Measurements from ENCODE around the gene ASTN2. TPM values are rescaled to one million over a fixed set of nuclear protein-coding genes. Genes with fewer than 3 reads are reported as not detected.

The ASTN2 gene
- total and polyA plus RNA-seq, 2 donors (not counting 3 experiments of a cell fraction or from before 2014, with no cell fraction given): 1.0 to 1.9 TPM

- Histone ChIP-seq H3K4me1 (ENCODE audit: control insufficient read depth, extremely low read depth, insufficient read depth, low read length) (no peaks in the 10 kb centered on the region), H3K4me3 (replicated peaks in 1 of 3; ENCODE audit: insufficient read depth in 1 of 3, low read depth in 1 of 3, low read length in 3 of 3) (no peak overlapping the region), H3K79me2 (ENCODE audit: control insufficient read depth, insufficient read depth, low read length) (no peaks in the 10 kb centered on the region), H3K4me2 (ENCODE audit: insufficient read depth, low read length) (no peak overlapping the region), H3K9ac (replicated peaks; ENCODE audit: extremely low read depth, insufficient read depth, low read length) (no peak overlapping the region), H3K27ac (ENCODE audit: insufficient read depth, low read depth, low read length) (no peak overlapping the region), H2AFZ (ENCODE audit: low read depth, low read length) (no peak overlapping the region), H3K9me3 (replicated peaks; ENCODE audit: control insufficient read depth, insufficient read depth, low read length) (peaks cover 9% of the 10 kb centered on the region), H3K27me3 (ENCODE audit: control insufficient read depth in 2 of 2, insufficient read depth in 2 of 2, low read length in 2 of 2) (no peaks in the 10 kb centered on the region), H4K20me1 (replicated peaks; ENCODE audit: control insufficient read depth, extremely low read depth, insufficient read depth, low read length) (no peaks in the 10 kb centered on the region), H3K9me1 (replicated peaks; ENCODE audit: control insufficient read depth, extremely low read depth, insufficient read depth, low read length) (no peaks in the 10 kb centered on the region), H3K36me3 (ENCODE audit: control insufficient read depth in 2 of 2, extremely low read depth in 1 of 2, insufficient read depth in 2 of 2, low read length in 2 of 2) (no peaks in the 10 kb centered on the region)
- TF ChIP-seq POLR2A (IDR thresholded peaks at IDR 0.05; ENCODE audit: low read depth, low read length) (no peak), FOS (IDR thresholded peaks at IDR 0.05; ENCODE audit: borderline replicate concordance, insufficient read depth, low read length) (no peak), EZH2 (IDR thresholded peaks at IDR 0.05; ENCODE audit: borderline replicate concordance, low read depth, low read length, severe bottlenecking) (no peak), CTCF (IDR thresholded peaks at IDR 0.05; ENCODE audit: extremely low read depth in 1 of 2, insufficient read depth in 1 of 2, low read depth in 1 of 2, low read length in 2 of 2) (no peak), GATA2 (IDR thresholded peaks at IDR 0.05; ENCODE audit: insufficient read depth, insufficient read length, low read depth, low read length) (no peak), MAX (IDR thresholded peaks at IDR 0.05; ENCODE audit: insufficient read depth, insufficient read length) (no peak), JUN (IDR thresholded peaks at IDR 0.05; ENCODE audit: borderline replicate concordance, insufficient read depth, insufficient read length, low read depth) (no peak), POLR2AphosphoS5 (IDR thresholded peaks at IDR 0.05; ENCODE audit: insufficient read depth, low read depth, low read length) (no peak)
- intact Hi-C loops (cut with micrococcal nuclease) (no loop called here), dilution Hi-C loops (cut with MboI; ENCODE audit: extremely low pct_ligation_motif_present, low sequenced_read_pairs) (no loop called here)
- ChIA-PET CTCF (no interaction called here), POLR2A (no interaction called here)
- FAIRE-seq (no peak), DNase-seq (ENCODE audit: low read depth, low spot score) (no peak)
- BruUV-seq (replicated peaks): no TSS peak
These were observed 59.3 kb downstream of the ASTN2 start for GRCh38 chr9:117355542-117355941.

Measured in endothelial cell of umbilical vein (primary cell).